HL-60 (cell line): ENCODE measurements around the gene BAD.

Experiments used
- POLR2AphosphoS5 ChIP-seq: IDR thresholded peaks from 2 replicates; pipeline ENCODE4 v1.6.1; 2012; ENCODE audit warnings: low read depth
- TF ChIP-seq, protein P1 (sequence below): IDR thresholded peaks from 2 replicates; pipeline ENCODE4 v1.6.1; 2012; ENCODE audit warnings: low read depth; ENCODE audit not compliant: insufficient replicate concordance

- TF ChIP-seq, protein P1, sequence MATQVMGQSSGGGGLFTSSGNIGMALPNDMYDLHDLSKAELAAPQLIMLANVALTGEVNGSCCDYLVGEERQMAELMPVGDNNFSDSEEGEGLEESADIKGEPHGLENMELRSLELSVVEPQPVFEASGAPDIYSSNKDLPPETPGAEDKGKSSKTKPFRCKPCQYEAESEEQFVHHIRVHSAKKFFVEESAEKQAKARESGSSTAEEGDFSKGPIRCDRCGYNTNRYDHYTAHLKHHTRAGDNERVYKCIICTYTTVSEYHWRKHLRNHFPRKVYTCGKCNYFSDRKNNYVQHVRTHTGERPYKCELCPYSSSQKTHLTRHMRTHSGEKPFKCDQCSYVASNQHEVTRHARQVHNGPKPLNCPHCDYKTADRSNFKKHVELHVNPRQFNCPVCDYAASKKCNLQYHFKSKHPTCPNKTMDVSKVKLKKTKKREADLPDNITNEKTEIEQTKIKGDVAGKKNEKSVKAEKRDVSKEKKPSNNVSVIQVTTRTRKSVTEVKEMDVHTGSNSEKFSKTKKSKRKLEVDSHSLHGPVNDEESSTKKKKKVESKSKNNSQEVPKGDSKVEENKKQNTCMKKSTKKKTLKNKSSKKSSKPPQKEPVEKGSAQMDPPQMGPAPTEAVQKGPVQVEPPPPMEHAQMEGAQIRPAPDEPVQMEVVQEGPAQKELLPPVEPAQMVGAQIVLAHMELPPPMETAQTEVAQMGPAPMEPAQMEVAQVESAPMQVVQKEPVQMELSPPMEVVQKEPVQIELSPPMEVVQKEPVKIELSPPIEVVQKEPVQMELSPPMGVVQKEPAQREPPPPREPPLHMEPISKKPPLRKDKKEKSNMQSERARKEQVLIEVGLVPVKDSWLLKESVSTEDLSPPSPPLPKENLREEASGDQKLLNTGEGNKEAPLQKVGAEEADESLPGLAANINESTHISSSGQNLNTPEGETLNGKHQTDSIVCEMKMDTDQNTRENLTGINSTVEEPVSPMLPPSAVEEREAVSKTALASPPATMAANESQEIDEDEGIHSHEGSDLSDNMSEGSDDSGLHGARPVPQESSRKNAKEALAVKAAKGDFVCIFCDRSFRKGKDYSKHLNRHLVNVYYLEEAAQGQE: no peak
- TF ChIP-seq POLR2AphosphoS5: no peak
These were observed 8.2 kb upstream of the BAD start for GRCh38 chr11:64292460-64293254.
